ENCODE data around the gene TM9SF4.

- no peak for TF ChIP-seq POLR2A (IDR thresholded peaks at IDR 0.05; ENCODE audit: low read depth)
- TF ChIP-seq EP300 (IDR thresholded peaks at IDR 0.05), result no peak
- no peak for TF ChIP-seq CTCF (IDR thresholded peaks at IDR 0.05)
Measured at GRCh38 chr20:32213870-32214269, 104.4 kb downstream of the TM9SF4 start.

All from esophagus muscularis mucosa (tissue), 4 donors.